Keratinocyte (primary cell): ENCODE results near the gene SOWAHD. TPM values are rescaled to one million over a fixed set of nuclear protein-coding genes. Genes with fewer than 3 reads are reported as not detected.
A peak's percentile ranks its signal among the peaks of the same experiment; 100 is the strongest.

Experiments used
- DNase-seq: peaks from one replicate; pipeline ENCODE4 v3.0.0-alpha.2; 2011; ENCODE audit warnings: low read depth, missing footprints, low spot score
- FAIRE-seq: peaks from 2 replicates; lab custom pipeline; 2011; peaks lifted over from hg19 to GRCh38; lab: Jason Lieb, UNC
- H2AFZ ChIP-seq: 2 replicates; pipeline ENCODE4 v1.6.0; 2012; ENCODE audit warnings: low read length, control low read depth, inconsistent platforms; ENCODE audit not compliant: control insufficient read depth
- H3K27ac ChIP-seq: 2 replicates; pipeline ENCODE4 v1.5.1; 2011; ENCODE audit warnings: low read length; ENCODE audit not compliant: control insufficient read depth, insufficient read depth
- H3K27me3 ChIP-seq: 3 replicates; pipeline ENCODE4 v1.6.0; 2011; ENCODE audit warnings: low read length; ENCODE audit not compliant: control insufficient read depth, insufficient read depth; ENCODE audit errors: extremely low read depth
- H3K36me3 ChIP-seq, 2 experiments: 2 replicates in 1 of 2; 3 replicates in 1 of 2; pipeline ENCODE4 v1.5.1; 2011; ENCODE audit warnings: low read length in 2 of 2, mild to moderate bottlenecking in 1 of 2; ENCODE audit not compliant: control insufficient read depth in 2 of 2, insufficient read depth in 2 of 2; ENCODE audit errors: extremely low read depth in 1 of 2
- H3K4me1 ChIP-seq: 3 replicates; pipeline ENCODE4 v1.5.1; 2011; ENCODE audit warnings: low read length; ENCODE audit not compliant: control insufficient read depth, insufficient read depth; ENCODE audit errors: extremely low read depth
- H3K4me2 ChIP-seq: 3 replicates; pipeline ENCODE4 v1.6.0; 2011; ENCODE audit warnings: low read depth, low read length; ENCODE audit not compliant: control insufficient read depth, insufficient read depth; ENCODE audit errors: extremely low read depth
- H3K4me3 ChIP-seq, 3 experiments: fragments of 200-600 bp in 1 of 3; sonication (generic) in 1 of 3; 2 replicates in 2 of 3; 3 replicates in 1 of 3; pipeline ENCODE4 v1.5.1; 2011 to 2016; ENCODE audit warnings: low read length in 3 of 3, mild to moderate bottlenecking in 3 of 3, control low read depth in 2 of 3, inconsistent platforms in 1 of 3, low read depth in 1 of 3, mixed read lengths in 1 of 3, mixed run types in 1 of 3, moderate library complexity in 1 of 3; ENCODE audit not compliant: control insufficient read depth in 2 of 3, insufficient read depth in 2 of 3; ENCODE audit errors: extremely low read depth in 1 of 3
- H3K79me2 ChIP-seq: 2 replicates; pipeline ENCODE4 v1.6.0; 2012; ENCODE audit warnings: low read length; ENCODE audit not compliant: control insufficient read depth, insufficient read depth
- H3K9ac ChIP-seq: 3 replicates; pipeline ENCODE4 v1.6.0; 2011; ENCODE audit warnings: low read length; ENCODE audit not compliant: control insufficient read depth, insufficient read depth; ENCODE audit errors: extremely low read depth
- H3K9me1 ChIP-seq: 3 replicates; pipeline ENCODE4 v1.6.0; 2011; ENCODE audit warnings: low read length; ENCODE audit not compliant: control insufficient read depth, insufficient read depth; ENCODE audit errors: extremely low read depth
- H3K9me3 ChIP-seq: 2 replicates; pipeline ENCODE4 v1.5.1; 2012; ENCODE audit warnings: low read depth, low read length; ENCODE audit not compliant: control insufficient read depth
- H4K20me1 ChIP-seq: 3 replicates; pipeline ENCODE4 v1.6.0; 2011; ENCODE audit warnings: low read length; ENCODE audit not compliant: control insufficient read depth, insufficient read depth; ENCODE audit errors: extremely low read depth
- CTCF ChIP-seq, 3 experiments: IDR thresholded peaks in 1 of 3; conservative IDR thresholded peaks in 1 of 3; optimal IDR thresholded peaks in 1 of 3; 2 replicates in 2 of 3; 3 replicates in 1 of 3; pipeline versions ENCODE3 to v1.5.1; 2011; ENCODE audit warnings: low read length in 3 of 3, mild to moderate bottlenecking in 3 of 3, moderate library complexity in 2 of 3, control low read depth in 1 of 3, inconsistent platforms in 1 of 3; ENCODE audit not compliant: insufficient read depth in 2 of 3; ENCODE audit errors: extremely low read depth in 1 of 3
- EZH2 ChIP-seq: IDR thresholded peaks from one replicate; pipeline ENCODE4 v1.6.1; 2012; ENCODE audit warnings: inconsistent platforms, mild to moderate bottlenecking, low read length, moderate library complexity
- dilution Hi-C: fragments of 300-500 bp; cut with MboI; formaldehyde crosslinking; loops from one replicate; pipeline ENCODE4 v1.7.0; 2020; ENCODE audit warnings: low sequenced_read_pairs; ENCODE audit not compliant: extremely low pct_ligation_motif_present
- polyA minus RNA-seq, 3 experiments: library from RNA; depleted of rRNA, polyadenylated mRNA; stranded (reverse); fragments of >200 nt; gene quantifications; 1 replicate in 1 of 3; 2 replicates in 1 of 3; 3 replicates in 1 of 3; pipeline ENCODE4 v1.2.3, GENCODE V29; 2011
- polyA plus RNA-seq, 5 experiments: library from polyadenylated mRNA; depleted of rRNA in 3 of 5; stranded (reverse) in 3 of 5; stranded (forward) in 1 of 5; unstranded in 1 of 5; fragments of >200 nt; gene quantifications; 1 replicate in 1 of 5; 2 replicates in 3 of 5; 3 replicates in 1 of 5; pipeline versions ENCODE4 v1.2.1 to v1.2.3, GENCODE V29; 2011 to 2012; ENCODE audit warnings: missing spikeins in 2 of 5, low read depth in 1 of 5, low replicate concordance in 1 of 5

Gene SOWAHD
- polyA plus RNA-seq (0.05 TPM in 2 of 3 replicates, not detected in the other), polyA minus RNA-seq (not detected in 3 replicates)
- polyA plus RNA-seq (2011; ENCODE audit: low read depth), result not detected
- polyA plus RNA-seq (2011; cell fraction: cytosol; rRNA removed), result not detected in 2 replicates
- 0.12 TPM in 1 of 2 replicates, not detected in the other for polyA plus RNA-seq (2011; cell fraction: nucleus; rRNA removed)
- 0.16 TPM in 1 of 2 replicates, not detected in the other for polyA plus RNA-seq (2012; ENCODE audit: low replicate concordance)
- polyA minus RNA-seq (2011; cell fraction: cytosol; rRNA and poly(A)+ RNA removed), result not detected
- polyA minus RNA-seq (2011; cell fraction: nucleus; rRNA and poly(A)+ RNA removed), result not detected in 2 replicates

- H3K9me3 ChIP-seq, result no peaks in the 10 kb centered on the region
- no peaks in the 10 kb centered on the region for H3K79me2 ChIP-seq
- no peaks in the 10 kb centered on the region for H4K20me1 ChIP-seq
- DNase-seq (no peak), FAIRE-seq (no peak)
- dilution Hi-C loops, result loop anchor here (10.0 kb wide), 1 partner anchor 57 kb away; no protein-coding TSS in a partner anchor
- no peaks in the 10 kb centered on the region for H3K4me1 ChIP-seq
- H3K27me3 ChIP-seq, result peaks cover 4% of the 10 kb centered on the region
- H3K36me3 ChIP-seq, result no peaks in the 10 kb centered on the region
- TF ChIP-seq EZH2 (no peak), CTCF (optimal IDR thresholded peaks at IDR 0.05 in 1 of 3, IDR thresholded peaks at IDR 0.05 in 1 of 3, conservative IDR thresholded peaks at IDR 0.05 in 1 of 3; ENCODE audit: extremely low read depth in 1 of 3, insufficient read depth in 2 of 3, low read length in 3 of 3) (no peak)
- no peak within 1 kb of the TSS for H3K27ac ChIP-seq
- no peak within 1 kb of the TSS for H3K9ac ChIP-seq
- H2AFZ ChIP-seq, result peak within 1 kb of the TSS; percentile 66
- H3K4me3 ChIP-seq, result peak within 1 kb of the TSS; percentile 43 to 65 (median 52)
- peak within 1 kb of the TSS; percentile 69 for H3K4me2 ChIP-seq
- H3K9me1 ChIP-seq, result no peaks in the 10 kb centered on the region
These were observed at the start of gene SOWAHD for GRCh38 chrX:119757979-119758730. TSS of gene SOWAHD (plus strand) at chrX:119758588. CDS start at chrX:119758668, 80 bp downstream.

GRCh38 chrX:119708936-119709335 lies 49.5 kb upstream of the SOWAHD start:
- DNase-seq (no peak), FAIRE-seq (no peak)
- Histone ChIP-seq H3K9ac (no peak overlapping the region), H2AFZ (no peak overlapping the region), H3K79me2 (no peaks in the 10 kb centered on the region), H3K9me3 (no peaks in the 10 kb centered on the region), H4K20me1 (no peaks in the 10 kb centered on the region), H3K4me3 (no peak overlapping the region), H3K27me3 (no peaks in the 10 kb centered on the region), H3K27ac (no peak overlapping the region), H3K4me2 (no peak overlapping the region), H3K36me3 (no peaks in the 10 kb centered on the region), H3K9me1 (no peaks in the 10 kb centered on the region), H3K4me1 (no peaks in the 10 kb centered on the region)
- dilution Hi-C loops, result no loop called here
- TF ChIP-seq EZH2 (no peak), CTCF (optimal IDR thresholded peaks at IDR 0.05 in 1 of 3, IDR thresholded peaks at IDR 0.05 in 1 of 3, conservative IDR thresholded peaks at IDR 0.05 in 1 of 3; ENCODE audit: extremely low read depth in 1 of 3, insufficient read depth in 2 of 3, low read length in 3 of 3) (no peak)
